Activated B cell treated with CpG ODN at 0.5 μM for 24 hours (primary cell): Measurements from ENCODE around the gene LRP5. TPM values are rescaled to one million over a fixed set of nuclear protein-coding genes. Genes with fewer than 3 reads are reported as not detected.

Experiments used
- ATAC-seq: fragments of 200-7000 bp; cut with Tn5 transposase; one replicate; pipeline ENCODE4 v1.10.0; 2021; ENCODE audit warnings: low read depth, mild to moderate bottlenecking, moderate library complexity
- CTCF ChIA-PET: fragments of 350-600 bp; sonication (Branson Sonifier 250); formaldehyde crosslinking; loops from one replicate; lab custom pipeline; 2021; ENCODE audit warnings: antibody characterized with exemption; lab: Charles Lee
- POLR2A ChIA-PET: fragments of 350-600 bp; sonication (Branson Sonifier 250); formaldehyde crosslinking; loops from one replicate; lab custom pipeline; 2021; ENCODE audit warnings: antibody characterized with exemption; lab: Charles Lee
- DNase-seq: peaks from one replicate; pipeline ENCODE4 v3.0.0; 2022
- H3K27ac Mint-ChIP-seq: one replicate; pipeline ENCODE4 v1.8.0; 2020; ENCODE audit warnings: mixed read lengths
- H3K27me3 Mint-ChIP-seq: one replicate; pipeline ENCODE4 v1.8.0; 2021; ENCODE audit warnings: mixed read lengths
- H3K36me3 Mint-ChIP-seq: one replicate; pipeline ENCODE4 v1.8.0; 2021; ENCODE audit warnings: low read depth, mixed read lengths
- H3K4me1 Mint-ChIP-seq: one replicate; pipeline ENCODE4 v1.8.0; 2021; ENCODE audit warnings: mixed read lengths
- H3K4me3 Mint-ChIP-seq: one replicate; pipeline ENCODE4 v1.8.0; 2020; ENCODE audit warnings: mild to moderate bottlenecking, mixed read lengths
- H3K9me3 Mint-ChIP-seq: one replicate; pipeline ENCODE4 v1.8.0; 2020; ENCODE audit warnings: mixed read lengths
- intact Hi-C: fragments of 100-400 bp; cut with micrococcal nuclease; formaldehyde crosslinking; loops from one replicate; pipeline ENCODE4 v1.15.1; 2024
- total RNA-seq: library from RNA; stranded (reverse); gene quantifications from 2 replicates; pipeline ENCODE4 v1.2.3, GENCODE V29; 2022
- TF ChIP-seq, protein P1 (sequence below): fragments of 200-600 bp; IDR thresholded peaks from one replicate; pipeline ENCODE4 v1.8.0; 2022; ENCODE audit warnings: antibody characterized with exemption, mild to moderate bottlenecking

LRP5 gene
- total RNA-seq, 1 donor from 2014 or later, result 8.7 TPM

- no peak overlapping the region for H3K4me3 Mint-ChIP-seq
- ATAC-seq (no peak), DNase-seq (no peak)
- ChIA-PET POLR2A (interaction anchor here (0.6 to 4.1 kb wide), 6 partner anchors 11 to 141 kb away, joined by 3 to 39 read pairs (median 4); partner anchors contain the start of gene C11orf24), CTCF (interaction anchor here (0.9 to 2.7 kb wide), 5 partner anchors 12 to 125 kb away, joined by 3 to 10 read pairs (median 7); no protein-coding TSS in a partner anchor)
- H3K9me3 Mint-ChIP-seq, result no peaks in the 10 kb centered on the region
- H3K4me1 Mint-ChIP-seq, result peaks cover 45% of the 10 kb centered on the region
- H3K36me3 Mint-ChIP-seq, result no peaks in the 10 kb centered on the region
- no peaks in the 10 kb centered on the region for H3K27me3 Mint-ChIP-seq
- peak overlapping the region; percentile 56 for H3K27ac Mint-ChIP-seq
- intact Hi-C loops, result loop anchor here (5.0 kb wide), 1 partner anchor 70 kb away; the partner anchor contains the start of gene LRP5
- TF ChIP-seq, protein P1, sequence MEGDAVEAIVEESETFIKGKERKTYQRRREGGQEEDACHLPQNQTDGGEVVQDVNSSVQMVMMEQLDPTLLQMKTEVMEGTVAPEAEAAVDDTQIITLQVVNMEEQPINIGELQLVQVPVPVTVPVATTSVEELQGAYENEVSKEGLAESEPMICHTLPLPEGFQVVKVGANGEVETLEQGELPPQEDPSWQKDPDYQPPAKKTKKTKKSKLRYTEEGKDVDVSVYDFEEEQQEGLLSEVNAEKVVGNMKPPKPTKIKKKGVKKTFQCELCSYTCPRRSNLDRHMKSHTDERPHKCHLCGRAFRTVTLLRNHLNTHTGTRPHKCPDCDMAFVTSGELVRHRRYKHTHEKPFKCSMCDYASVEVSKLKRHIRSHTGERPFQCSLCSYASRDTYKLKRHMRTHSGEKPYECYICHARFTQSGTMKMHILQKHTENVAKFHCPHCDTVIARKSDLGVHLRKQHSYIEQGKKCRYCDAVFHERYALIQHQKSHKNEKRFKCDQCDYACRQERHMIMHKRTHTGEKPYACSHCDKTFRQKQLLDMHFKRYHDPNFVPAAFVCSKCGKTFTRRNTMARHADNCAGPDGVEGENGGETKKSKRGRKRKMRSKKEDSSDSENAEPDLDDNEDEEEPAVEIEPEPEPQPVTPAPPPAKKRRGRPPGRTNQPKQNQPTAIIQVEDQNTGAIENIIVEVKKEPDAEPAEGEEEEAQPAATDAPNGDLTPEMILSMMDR, result no peak
Observed at GRCh38 chr11:68382358-68382998, 70.1 kb downstream of the LRP5 start.

DNA sequence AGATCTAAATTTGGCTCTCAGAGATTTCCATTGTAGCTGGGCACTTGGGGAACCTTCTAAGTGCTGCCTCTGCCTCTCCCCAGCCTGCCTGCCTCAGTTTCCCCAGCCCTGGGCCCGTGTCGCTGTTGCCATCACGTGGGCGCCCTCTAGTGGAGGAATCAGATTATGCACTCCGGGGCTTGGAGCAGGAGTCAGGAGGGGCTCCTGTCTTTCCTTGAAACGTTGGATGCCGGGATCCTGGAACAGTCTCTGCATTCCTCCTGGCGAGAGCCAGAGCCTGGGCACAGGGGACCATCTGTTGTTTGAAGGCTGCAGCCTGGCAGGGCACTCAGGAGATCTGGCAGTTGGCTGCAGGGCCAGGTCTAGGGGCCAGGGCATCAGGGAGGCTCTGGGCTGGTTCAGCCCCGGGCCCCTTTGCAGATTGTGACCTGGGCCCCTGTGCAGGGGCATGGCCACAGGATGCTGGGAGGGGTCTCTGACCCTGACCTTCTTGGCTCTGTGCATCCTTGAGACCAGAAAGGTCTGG is 71.6 kb downstream of the LRP5 start:
- no peaks in the 10 kb centered on the region for H3K36me3 Mint-ChIP-seq
- H3K27ac Mint-ChIP-seq, result no peak overlapping the region
- peaks cover 45% of the 10 kb centered on the region for H3K4me1 Mint-ChIP-seq
- DNase-seq, result peak; percentile 64
- TF ChIP-seq, protein P1, result peak; percentile 50
- H3K27me3 Mint-ChIP-seq, result no peaks in the 10 kb centered on the region
- intact Hi-C loops, result loop anchor here (1.0 to 5.0 kb wide), 3 partner anchors 72 to 127 kb away; partner anchors contain the start of gene LRP5
- ChIA-PET CTCF (interaction anchor here (1.2 to 2.7 kb wide), 4 partner anchors 13 to 126 kb away, joined by 7 to 10 read pairs (median 9); no protein-coding TSS in a partner anchor), POLR2A (interaction anchor here (1.2 kb wide), 2 partner anchors 14 to 112 kb away, joined by 3 read pairs; partner anchors contain the start of gene C11orf24)
- H3K9me3 Mint-ChIP-seq, result no peaks in the 10 kb centered on the region
- ATAC-seq, result peak; percentile 45
- H3K4me3 Mint-ChIP-seq, result no peak overlapping the region

DNA sequence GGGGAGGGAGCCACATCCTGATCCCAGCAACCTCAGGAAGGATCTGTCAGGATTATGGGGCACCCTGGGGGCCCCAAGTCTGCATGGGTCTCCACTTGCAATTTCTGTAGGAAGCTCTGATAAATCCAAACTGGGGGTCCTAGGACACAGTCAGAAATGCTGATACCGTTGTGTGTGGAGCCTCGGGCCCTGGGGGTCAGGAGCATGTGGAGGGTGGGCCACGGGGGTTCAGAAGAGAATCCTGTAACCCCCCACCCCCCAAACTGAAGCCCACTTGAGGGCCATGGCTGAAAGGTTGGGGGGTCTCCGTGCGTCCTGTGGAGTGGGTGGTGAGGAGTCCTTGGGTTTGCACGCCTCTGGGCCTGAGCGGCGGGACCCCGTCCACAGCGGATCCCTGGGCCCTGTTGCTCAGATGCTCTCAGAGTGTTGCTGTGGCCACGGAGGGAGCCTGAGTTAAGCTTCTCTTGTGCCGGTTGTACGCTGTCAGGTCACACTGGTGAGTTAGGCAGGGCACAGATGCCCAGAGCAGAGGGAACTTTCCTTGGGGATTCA is 72.2 kb downstream of the LRP5 start:
- Mint-ChIP-seq H3K27me3 (no peaks in the 10 kb centered on the region), H3K4me3 (no peak overlapping the region), H3K36me3 (no peaks in the 10 kb centered on the region), H3K9me3 (no peaks in the 10 kb centered on the region), H3K27ac (no peak overlapping the region), H3K4me1 (peaks cover 39% of the 10 kb centered on the region)
- CTCF ChIA-PET, result interaction anchor here (2.7 kb wide), 1 partner anchor 86 kb away, joined by 10 read pairs; no protein-coding TSS in a partner anchor
- ATAC-seq (no peak), DNase-seq (no peak)
- POLR2A ChIA-PET, result interaction anchor here (1.2 kb wide), 1 partner anchor 14 kb away, joined by 3 read pairs; no protein-coding TSS in a partner anchor
- intact Hi-C loops, result loop anchor here (1.0 to 5.0 kb wide), 3 partner anchors 72 to 127 kb away; partner anchors contain the start of gene LRP5
- TF ChIP-seq, protein P1, result no peak

DNA sequence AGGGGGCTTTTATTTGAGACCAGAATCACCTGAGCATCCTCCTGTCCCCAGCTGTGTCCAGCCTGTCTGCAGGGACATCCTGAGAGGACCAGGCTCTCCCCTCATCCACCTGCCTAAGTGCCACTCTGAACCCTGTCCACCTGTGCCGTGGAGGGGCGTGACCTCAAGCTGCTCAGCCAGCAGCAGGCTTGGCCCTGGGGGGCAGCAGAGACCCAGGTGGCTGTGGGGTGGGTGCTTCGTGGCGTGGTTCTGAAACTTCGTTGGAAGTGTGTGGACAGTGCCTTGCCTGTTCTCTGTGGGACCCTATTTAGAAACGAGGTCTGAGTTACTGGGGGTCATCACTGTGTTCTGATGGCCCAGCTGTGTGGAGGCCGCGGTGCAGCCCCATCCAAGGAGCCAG is 72.7 kb downstream of the LRP5 start:
- TF ChIP-seq, protein P1, result no peak
- no peaks in the 10 kb centered on the region for H3K27me3 Mint-ChIP-seq
- no peaks in the 10 kb centered on the region for H3K9me3 Mint-ChIP-seq
- peaks cover 34% of the 10 kb centered on the region for H3K4me1 Mint-ChIP-seq
- ATAC-seq (no peak), DNase-seq (no peak)
- ChIA-PET POLR2A (interaction anchor here (1.2 kb wide), 1 partner anchor 15 kb away, joined by 3 read pairs; no protein-coding TSS in a partner anchor), CTCF (interaction anchor here (2.7 kb wide), 1 partner anchor 86 kb away, joined by 10 read pairs; no protein-coding TSS in a partner anchor)
- no peak overlapping the region for H3K27ac Mint-ChIP-seq
- intact Hi-C loops, result no loop called here
- H3K36me3 Mint-ChIP-seq, result no peaks in the 10 kb centered on the region
- no peak overlapping the region for H3K4me3 Mint-ChIP-seq
